ENCODE measurements around the gene EEF2.

DNA sequence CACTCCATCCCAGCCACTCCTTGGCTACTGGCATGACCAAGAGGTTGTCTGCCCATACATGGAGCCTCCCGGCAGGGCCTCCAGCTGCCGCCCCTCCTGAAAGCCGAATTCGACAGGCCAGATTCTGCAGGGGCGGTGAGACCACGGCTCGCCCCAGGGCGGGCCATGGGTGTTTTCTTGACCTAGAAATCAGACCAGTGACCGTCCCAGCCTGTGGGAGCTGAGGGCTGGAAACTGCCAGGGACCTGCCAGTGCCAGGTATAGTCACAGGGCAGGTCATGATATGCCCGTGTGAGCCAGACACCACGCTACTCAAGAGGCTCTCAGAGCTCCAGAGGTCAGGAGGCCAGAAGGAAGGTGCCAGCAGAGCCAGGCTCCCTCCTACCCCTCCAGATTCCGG is 31.2 kb downstream of the EEF2 start:
- no peak for TF ChIP-seq EZH2 (IDR thresholded peaks at IDR 0.05; ENCODE audit: borderline replicate concordance, insufficient read depth, low read length, poor library complexity, severe bottlenecking)
- TF ChIP-seq, protein P1, sequence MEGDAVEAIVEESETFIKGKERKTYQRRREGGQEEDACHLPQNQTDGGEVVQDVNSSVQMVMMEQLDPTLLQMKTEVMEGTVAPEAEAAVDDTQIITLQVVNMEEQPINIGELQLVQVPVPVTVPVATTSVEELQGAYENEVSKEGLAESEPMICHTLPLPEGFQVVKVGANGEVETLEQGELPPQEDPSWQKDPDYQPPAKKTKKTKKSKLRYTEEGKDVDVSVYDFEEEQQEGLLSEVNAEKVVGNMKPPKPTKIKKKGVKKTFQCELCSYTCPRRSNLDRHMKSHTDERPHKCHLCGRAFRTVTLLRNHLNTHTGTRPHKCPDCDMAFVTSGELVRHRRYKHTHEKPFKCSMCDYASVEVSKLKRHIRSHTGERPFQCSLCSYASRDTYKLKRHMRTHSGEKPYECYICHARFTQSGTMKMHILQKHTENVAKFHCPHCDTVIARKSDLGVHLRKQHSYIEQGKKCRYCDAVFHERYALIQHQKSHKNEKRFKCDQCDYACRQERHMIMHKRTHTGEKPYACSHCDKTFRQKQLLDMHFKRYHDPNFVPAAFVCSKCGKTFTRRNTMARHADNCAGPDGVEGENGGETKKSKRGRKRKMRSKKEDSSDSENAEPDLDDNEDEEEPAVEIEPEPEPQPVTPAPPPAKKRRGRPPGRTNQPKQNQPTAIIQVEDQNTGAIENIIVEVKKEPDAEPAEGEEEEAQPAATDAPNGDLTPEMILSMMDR (IDR thresholded peaks at IDR 0.05; ENCODE audit: poor library complexity, severe bottlenecking): no peak
- no peak for TF ChIP-seq SMC3 (conservative IDR thresholded peaks at IDR 0.05; ENCODE audit: poor library complexity)
- no peak for TF ChIP-seq TAF1 (IDR thresholded peaks at IDR 0.05; ENCODE audit: low read depth)
- TF ChIP-seq POLR2AphosphoS5 (IDR thresholded peaks at IDR 0.05): no peak
- TF ChIP-seq, protein P2, sequence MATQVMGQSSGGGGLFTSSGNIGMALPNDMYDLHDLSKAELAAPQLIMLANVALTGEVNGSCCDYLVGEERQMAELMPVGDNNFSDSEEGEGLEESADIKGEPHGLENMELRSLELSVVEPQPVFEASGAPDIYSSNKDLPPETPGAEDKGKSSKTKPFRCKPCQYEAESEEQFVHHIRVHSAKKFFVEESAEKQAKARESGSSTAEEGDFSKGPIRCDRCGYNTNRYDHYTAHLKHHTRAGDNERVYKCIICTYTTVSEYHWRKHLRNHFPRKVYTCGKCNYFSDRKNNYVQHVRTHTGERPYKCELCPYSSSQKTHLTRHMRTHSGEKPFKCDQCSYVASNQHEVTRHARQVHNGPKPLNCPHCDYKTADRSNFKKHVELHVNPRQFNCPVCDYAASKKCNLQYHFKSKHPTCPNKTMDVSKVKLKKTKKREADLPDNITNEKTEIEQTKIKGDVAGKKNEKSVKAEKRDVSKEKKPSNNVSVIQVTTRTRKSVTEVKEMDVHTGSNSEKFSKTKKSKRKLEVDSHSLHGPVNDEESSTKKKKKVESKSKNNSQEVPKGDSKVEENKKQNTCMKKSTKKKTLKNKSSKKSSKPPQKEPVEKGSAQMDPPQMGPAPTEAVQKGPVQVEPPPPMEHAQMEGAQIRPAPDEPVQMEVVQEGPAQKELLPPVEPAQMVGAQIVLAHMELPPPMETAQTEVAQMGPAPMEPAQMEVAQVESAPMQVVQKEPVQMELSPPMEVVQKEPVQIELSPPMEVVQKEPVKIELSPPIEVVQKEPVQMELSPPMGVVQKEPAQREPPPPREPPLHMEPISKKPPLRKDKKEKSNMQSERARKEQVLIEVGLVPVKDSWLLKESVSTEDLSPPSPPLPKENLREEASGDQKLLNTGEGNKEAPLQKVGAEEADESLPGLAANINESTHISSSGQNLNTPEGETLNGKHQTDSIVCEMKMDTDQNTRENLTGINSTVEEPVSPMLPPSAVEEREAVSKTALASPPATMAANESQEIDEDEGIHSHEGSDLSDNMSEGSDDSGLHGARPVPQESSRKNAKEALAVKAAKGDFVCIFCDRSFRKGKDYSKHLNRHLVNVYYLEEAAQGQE (IDR thresholded peaks at IDR 0.05; ENCODE audit: borderline replicate concordance): no peak
- no peak for TF ChIP-seq EP300 (conservative IDR thresholded peaks at IDR 0.05; ENCODE audit: poor library complexity, severe bottlenecking)
- TF ChIP-seq MXI1 (conservative IDR thresholded peaks at IDR 0.05; ENCODE audit: poor library complexity, severe bottlenecking): no peak
- no peak for TF ChIP-seq RAD21 (conservative IDR thresholded peaks at IDR 0.05)

Measured in neural cell (in vitro differentiated cells).